HepG2 (cell line): Measurements from ENCODE around the gene TEAD1. TPM values are rescaled to one million over a fixed set of nuclear protein-coding genes. Genes with fewer than 3 reads are reported as not detected.

Experiments
- ARID5B ChIP-seq: IDR thresholded peaks from 2 replicates; pipeline ENCODE4 v1.4.0; 2020; ENCODE audit warnings: mild to moderate bottlenecking, missing genetic modification reagents
- ATF7 ChIP-seq, 2 experiments: fragments of 450-650 bp in 1 of 2; sonication (generic) in 1 of 2; formaldehyde crosslinking in 1 of 2; IDR thresholded peaks; 2 replicates each; pipeline versions ENCODE4 v1.4.0 to v1.6.1; 2016 to 2020; ENCODE audit warnings: antibody characterized with exemption in 1 of 2, mild to moderate bottlenecking in 1 of 2, missing genetic modification reagents in 1 of 2
- CTCF ChIP-seq: sonication (generic); formaldehyde crosslinking; IDR thresholded peaks from 2 replicates; pipeline ENCODE4 v1.5.0; 2020; ENCODE audit warnings: mild to moderate bottlenecking, missing genetic modification reagents, moderate library complexity
- DNMT3B ChIP-seq: conservative IDR thresholded peaks from 2 replicates; pipeline ENCODE4 v1.6.1; 2016; ENCODE audit warnings: missing biosample characterization, control low read depth
- GMEB1 ChIP-seq: sonication (generic); formaldehyde crosslinking; IDR thresholded peaks from 2 replicates; pipeline ENCODE4 v1.5.1; 2020; ENCODE audit warnings: missing genetic modification reagents, mild to moderate bottlenecking, borderline replicate concordance
- HDAC2 ChIP-seq: sonication (generic); formaldehyde crosslinking; IDR thresholded peaks from 2 replicates; pipeline ENCODE4 v1.4.0; 2020; ENCODE audit warnings: missing genetic modification reagents
- KDM2A ChIP-seq: sonication (generic); formaldehyde crosslinking; IDR thresholded peaks from 2 replicates; pipeline ENCODE4 v1.4.0; 2020; ENCODE audit warnings: low read depth, missing genetic modification reagents, borderline replicate concordance
- NCOA1 ChIP-seq: sonication (generic); formaldehyde crosslinking; IDR thresholded peaks from 2 replicates; pipeline ENCODE4 v1.9.0; 2021; ENCODE audit warnings: missing genetic modification reagents
- SMARCE1 ChIP-seq: fragments of 450-650 bp; IDR thresholded peaks from 2 replicates; pipeline ENCODE4 v1.6.1; 2017; ENCODE audit warnings: borderline replicate concordance
- SP4 ChIP-seq: sonication (generic); formaldehyde crosslinking; IDR thresholded peaks from 2 replicates; pipeline ENCODE4 v1.8.1; 2023; ENCODE audit warnings: mild to moderate bottlenecking, missing genetic modification reagents
- STAT5B ChIP-seq: sonication (generic); formaldehyde crosslinking; IDR thresholded peaks from 2 replicates; pipeline ENCODE4 v1.4.0; 2020; ENCODE audit warnings: missing genetic modification reagents
- ZBTB10 ChIP-seq: sonication (generic); formaldehyde crosslinking; IDR thresholded peaks from 2 replicates; pipeline ENCODE4 v1.4.0; 2020; ENCODE audit warnings: missing genetic modification reagents, borderline replicate concordance
- ZFP41 ChIP-seq: sonication (generic); formaldehyde crosslinking; IDR thresholded peaks from 2 replicates; pipeline ENCODE4 v1.4.0; 2020; ENCODE audit warnings: mild to moderate bottlenecking, missing genetic modification reagents, borderline replicate concordance
- ZMAT3 ChIP-seq: sonication (generic); formaldehyde crosslinking; conservative IDR thresholded peaks from 2 replicates; pipeline ENCODE4 v1.7.0; 2021; ENCODE audit warnings: missing genetic modification reagents
- ZNF335 ChIP-seq: sonication (generic); formaldehyde crosslinking; IDR thresholded peaks from 2 replicates; pipeline ENCODE4 v1.4.0; 2020; ENCODE audit warnings: missing genetic modification reagents
- ZNF451 ChIP-seq: sonication (generic); formaldehyde crosslinking; IDR thresholded peaks from 2 replicates; pipeline ENCODE4 v1.5.0; 2020; ENCODE audit warnings: mild to moderate bottlenecking, missing genetic modification reagents
- ZNF883 ChIP-seq: sonication (generic); formaldehyde crosslinking; IDR thresholded peaks from 2 replicates; pipeline ENCODE4 v1.5.1; 2020; ENCODE audit warnings: mild to moderate bottlenecking, missing genetic modification reagents; ENCODE audit errors: not compliant biosample characterization
- polyA plus RNA-seq, 8 experiments: library from polyadenylated mRNA; depleted of rRNA in 3 of 8; stranded (reverse) in 7 of 8; unstranded in 1 of 8; fragments of >200 nt; fragmentation: Illumina TruSeq in 4 of 8; extraction: Trizol in 4 of 8; gene quantifications; 2 replicates each; pipeline versions ENCODE4 v1.2.1 to v1.2.3, GENCODE V29; 2011 to 2016; ENCODE audit warnings: low read depth in 4 of 8, missing spikeins in 1 of 8, mixed read lengths in 1 of 8; ENCODE audit not compliant: insufficient read depth in 1 of 8
- total RNA-seq, 5 experiments: library from RNA; depleted of rRNA; stranded (reverse); fragments of >200 nt; fragmentation: Illumina TruSeq; extraction: Trizol; gene quantifications; 2 replicates each; pipeline ENCODE4 v1.2.3, GENCODE V29; 2016; ENCODE audit warnings: low read depth in 1 of 5

TEAD1 gene
- total and polyA plus RNA-seq, 2 of the 13 experiments (the other 11 are each of a cell fraction or from before 2014, with no cell fraction given), result 20.1 to 30.5 TPM

GRCh38 chr11:12673924-12674570, at the start of gene TEAD1 (continued):
- TF ChIP-seq ZBTB10 (no peak), STAT5B (CRISPR knock-in tag) (no peak), ZMAT3 (CRISPR knock-in tag) (no peak; the same call in 1 of the 2 replicates), SP4 (CRISPR knock-in tag) (peak; percentile 92), HDAC2 (peak; percentile 73), ARID5B (CRISPR knock-in tag) (peak; percentile 86), ZFP41 (CRISPR knock-in tag) (no peak), CTCF (no peak), SMARCE1 (no peak), ZNF335 (CRISPR knock-in tag) (no peak), ZNF883 (CRISPR knock-in tag) (no peak), NCOA1 (CRISPR knock-in tag) (no peak), DNMT3B (CRISPR knock-in tag) (no peak), ZNF451 (CRISPR knock-in tag) (no peak), GMEB1 (CRISPR knock-in tag) (peak; percentile 40; the same call in 1 of the 2 replicates), KDM2A (CRISPR knock-in tag) (peak; percentile 44), ATF7 (IDR thresholded peaks at IDR 0.05) (peak; percentile 99), ATF7 (CRISPR knock-in tag; IDR thresholded peaks at IDR 0.05) (peak; percentile 98)
